Left lung (tissue), 10 donors: ENCODE results near the gene CDK6. TPM values are rescaled to one million over a fixed set of nuclear protein-coding genes. Genes with fewer than 3 reads are reported as not detected.

Source experiments
- ATAC-seq: fragments of 200-7000 bp; cut with Tn5 transposase; one replicate; pipeline ENCODE4 v1.9.1; 2020; ENCODE audit warnings: moderate library complexity
- DNase-seq, 4 donors: peaks; one replicate each; pipeline ENCODE4 v3.0.0-alpha.2; 2013 to 2020
- H3K27ac ChIP-seq, 2 donors: fragments of 200-600 bp; sonication (generic) in 1 of 2; one replicate each; pipeline versions ENCODE4 v1.5.0 to v1.8.0; 2020 to 2021
- H3K27me3 ChIP-seq, 2 donors: fragments of 200-600 bp; sonication (generic) in 1 of 2; one replicate each; pipeline versions ENCODE4 v1.5.0 to v1.8.0; 2020 to 2021
- H3K36me3 ChIP-seq, 2 donors: fragments of 200-600 bp; sonication (generic) in 1 of 2; one replicate each; pipeline versions ENCODE4 v1.5.0 to v1.8.0; 2020 to 2021
- H3K4me1 ChIP-seq, 2 donors: fragments of 200-600 bp; one replicate each; pipeline ENCODE4 v1.8.0; 2021
- H3K4me3 ChIP-seq, 2 donors: fragments of 200-600 bp; sonication (generic) in 1 of 2; one replicate each; pipeline versions ENCODE4 v1.5.0 to v1.8.0; 2020 to 2021; ENCODE audit warnings: mild to moderate bottlenecking in 1 of 2
- H3K9me3 ChIP-seq, 2 donors: fragments of 200-600 bp; sonication (generic) in 1 of 2; one replicate each; pipeline versions ENCODE4 v1.5.0 to v1.8.0; 2020 to 2021
- intact Hi-C, 2 donors: fragments of 100-400 bp; cut with DNase I; formaldehyde crosslinking; loops; one replicate each; pipeline versions ENCODE4 v1.11.2 to v1.14.2; 2022
- polyA plus RNA-seq, 6 donors: library from polyadenylated mRNA; unstranded; fragments of 120-200 nt; gene quantifications; one replicate each; pipeline ENCODE4 v1.2.1, GENCODE V29; 2013; ENCODE audit not compliant: insufficient read length in 6 of 6
- total RNA-seq, 2 donors: library from RNA; stranded (reverse); fragmentation: NEBNext Ultra II Directional; extraction: Animal tissue kit (Norgen Biotek cat#: 25700); gene quantifications; one replicate each; pipeline ENCODE4 v1.2.1, GENCODE V29; 2021
- TF ChIP-seq, protein P1 (sequence below), 2 donors: fragments of 200-600 bp; sonication (generic) in 1 of 2; IDR thresholded peaks; one replicate each; pipeline versions ENCODE4 v1.5.0 to v1.8.0; 2021; ENCODE audit warnings: antibody characterized with exemption in 2 of 2
- donor health status: DM: no; HTN: yes; CAD: no.
- donor health status: DM: no; HTN: no; CAD: no.

The CDK6 gene
- total and polyA plus RNA-seq, 8 donors = 20.3 to 52.2 (median 43.7) TPM

- intact Hi-C loops = no loop called here
- peak; percentile 18 for ATAC-seq
Measured at GRCh38 chr7:92634205-92634604, 202.2 kb downstream of the CDK6 start.

GRCh38 chr7:92633211-92633906 is 203.0 kb downstream of the CDK6 start:
- intact Hi-C loops = no loop called here
- Histone ChIP-seq H3K27ac (peak overlapping the region; percentile 40 to 85), H3K4me3 (no peak overlapping the region), H3K27me3 (no peaks in the 10 kb centered on the region), H3K36me3 (no peaks in the 10 kb centered on the region), H3K4me1 (peaks cover 25 to 46% of the 10 kb centered on the region in 2 donors), H3K9me3 (no peaks in the 10 kb centered on the region)
- ATAC-seq = peak; percentile 85
- peak in 1 of 4 donors; percentile 35 for DNase-seq
- TF ChIP-seq, protein P1, sequence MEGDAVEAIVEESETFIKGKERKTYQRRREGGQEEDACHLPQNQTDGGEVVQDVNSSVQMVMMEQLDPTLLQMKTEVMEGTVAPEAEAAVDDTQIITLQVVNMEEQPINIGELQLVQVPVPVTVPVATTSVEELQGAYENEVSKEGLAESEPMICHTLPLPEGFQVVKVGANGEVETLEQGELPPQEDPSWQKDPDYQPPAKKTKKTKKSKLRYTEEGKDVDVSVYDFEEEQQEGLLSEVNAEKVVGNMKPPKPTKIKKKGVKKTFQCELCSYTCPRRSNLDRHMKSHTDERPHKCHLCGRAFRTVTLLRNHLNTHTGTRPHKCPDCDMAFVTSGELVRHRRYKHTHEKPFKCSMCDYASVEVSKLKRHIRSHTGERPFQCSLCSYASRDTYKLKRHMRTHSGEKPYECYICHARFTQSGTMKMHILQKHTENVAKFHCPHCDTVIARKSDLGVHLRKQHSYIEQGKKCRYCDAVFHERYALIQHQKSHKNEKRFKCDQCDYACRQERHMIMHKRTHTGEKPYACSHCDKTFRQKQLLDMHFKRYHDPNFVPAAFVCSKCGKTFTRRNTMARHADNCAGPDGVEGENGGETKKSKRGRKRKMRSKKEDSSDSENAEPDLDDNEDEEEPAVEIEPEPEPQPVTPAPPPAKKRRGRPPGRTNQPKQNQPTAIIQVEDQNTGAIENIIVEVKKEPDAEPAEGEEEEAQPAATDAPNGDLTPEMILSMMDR (IDR thresholded peaks at IDR 0.05) = no peak

More at GRCh38 chr7:92634205-92634604, 202.2 kb downstream of the CDK6 start:
- no peak overlapping the region for H3K4me3 ChIP-seq
- no peaks in the 10 kb centered on the region for H3K27me3 ChIP-seq
- TF ChIP-seq, protein P1 (IDR thresholded peaks at IDR 0.05) = no peak
- DNase-seq = no peak
- H3K27ac ChIP-seq = peak overlapping the region; percentile 40 to 85
- H3K36me3 ChIP-seq = no peaks in the 10 kb centered on the region
- H3K9me3 ChIP-seq = no peaks in the 10 kb centered on the region
- H3K4me1 ChIP-seq = peaks cover 25 to 48% of the 10 kb centered on the region in 2 donors

DNA sequence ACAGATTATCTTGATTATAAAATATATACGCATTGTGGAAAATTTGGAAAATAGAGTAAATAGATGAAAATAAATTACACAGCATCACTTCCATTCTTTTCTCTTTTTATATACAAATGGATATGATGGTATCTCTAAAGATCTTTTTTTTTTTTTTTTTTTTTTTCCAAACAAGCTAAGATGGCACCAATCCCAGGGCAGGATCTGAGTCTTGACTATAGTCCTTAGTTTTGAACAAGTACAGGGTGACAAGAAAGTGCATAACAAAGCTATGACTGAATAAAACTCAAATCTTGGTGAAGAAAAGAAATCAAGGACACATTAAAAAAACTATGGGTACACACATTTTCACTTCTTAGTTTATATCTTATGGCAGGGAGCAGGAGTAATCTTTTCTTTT is 203.6 kb downstream of the CDK6 start:
- Histone ChIP-seq H3K4me1 (peaks cover 25 to 46% of the 10 kb centered on the region in 2 donors), H3K4me3 (no peak overlapping the region), H3K9me3 (no peaks in the 10 kb centered on the region), H3K27me3 (no peaks in the 10 kb centered on the region), H3K36me3 (no peaks in the 10 kb centered on the region), H3K27ac (peak overlapping the region; percentile 20 to 85)
- DNase-seq (no peak), ATAC-seq (no peak)
- intact Hi-C loops = no loop called here
- TF ChIP-seq, protein P1 (IDR thresholded peaks at IDR 0.05) = no peak

- intact Hi-C loops = no loop called here
- ATAC-seq = no peak
Measured at GRCh38 chr7:92631850-92632487, 204.4 kb downstream of the CDK6 start.

More at GRCh38 chr7:92631850-92632487, 204.4 kb downstream of the CDK6 start:
- H3K4me3 ChIP-seq = no peak overlapping the region
- no peaks in the 10 kb centered on the region for H3K27me3 ChIP-seq
- peak overlapping the region in 1 of 2 donors; percentile 85 for H3K27ac ChIP-seq
- TF ChIP-seq, protein P1 (IDR thresholded peaks at IDR 0.05) = no peak
- no peaks in the 10 kb centered on the region for H3K36me3 ChIP-seq
- H3K9me3 ChIP-seq = no peaks in the 10 kb centered on the region
- peaks cover 25 to 46% of the 10 kb centered on the region in 2 donors for H3K4me1 ChIP-seq
- no peak for DNase-seq
